HG02798 (cell line): ENCODE results near the gene PPP1R7.

Experiments
- ATAC-seq: cut with Tn5 transposase; IDR thresholded peaks from one replicate; pipeline ENCODE4 v1.9.1; 2021; ENCODE audit warnings: mild to moderate bottlenecking; ENCODE audit not compliant: unreplicated experiment, poor library complexity

The PPP1R7 gene

DNA sequence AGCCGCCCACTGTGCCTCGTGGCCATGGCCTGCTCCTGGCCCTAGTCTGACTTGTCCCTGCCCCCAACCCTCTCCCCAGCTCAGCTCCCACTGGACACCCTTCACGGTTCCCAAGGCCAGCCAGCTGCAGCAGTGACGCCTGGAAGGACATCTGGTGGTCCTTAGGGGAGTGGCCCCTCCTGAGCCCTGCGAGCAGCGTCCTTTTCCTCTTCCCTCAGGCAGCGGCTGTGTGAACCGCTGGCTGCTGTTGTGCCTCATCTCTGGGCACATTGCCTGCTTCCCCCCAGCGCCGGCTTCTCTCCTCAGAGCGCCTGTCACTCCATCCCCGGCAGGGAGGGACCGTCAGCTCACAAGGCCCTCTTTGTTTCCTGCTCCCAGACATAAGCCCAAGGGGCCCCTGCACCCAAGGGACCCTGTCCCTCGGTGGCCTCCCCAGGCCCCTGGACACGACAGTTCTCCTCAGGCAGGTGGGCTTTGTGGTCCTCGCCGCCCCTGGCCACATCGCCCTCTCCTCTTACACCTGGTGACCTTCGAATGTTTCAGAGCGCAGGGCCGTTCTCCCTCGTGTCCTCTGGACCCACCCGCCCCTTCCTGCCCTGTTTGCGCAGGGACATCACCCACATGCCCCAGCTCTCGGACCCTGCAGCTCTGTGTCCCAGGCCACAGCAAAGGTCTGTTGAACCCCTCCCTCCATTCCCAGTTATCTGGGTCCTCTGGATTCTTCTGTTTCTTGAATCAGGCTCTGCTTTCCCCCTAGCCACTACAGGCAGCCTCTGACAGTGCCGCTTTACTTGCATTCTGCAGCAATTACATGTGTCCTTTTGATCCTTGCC is 74.0 kb downstream of the PPP1R7 start:
- ATAC-seq: no peak

- ATAC-seq: no peak
Measured at GRCh38 chr2:241224851-241225438, 74.7 kb downstream of the PPP1R7 start.

- no peak for ATAC-seq
Measured at GRCh38 chr2:241225545-241225944, 75.3 kb downstream of the PPP1R7 start.

DNA sequence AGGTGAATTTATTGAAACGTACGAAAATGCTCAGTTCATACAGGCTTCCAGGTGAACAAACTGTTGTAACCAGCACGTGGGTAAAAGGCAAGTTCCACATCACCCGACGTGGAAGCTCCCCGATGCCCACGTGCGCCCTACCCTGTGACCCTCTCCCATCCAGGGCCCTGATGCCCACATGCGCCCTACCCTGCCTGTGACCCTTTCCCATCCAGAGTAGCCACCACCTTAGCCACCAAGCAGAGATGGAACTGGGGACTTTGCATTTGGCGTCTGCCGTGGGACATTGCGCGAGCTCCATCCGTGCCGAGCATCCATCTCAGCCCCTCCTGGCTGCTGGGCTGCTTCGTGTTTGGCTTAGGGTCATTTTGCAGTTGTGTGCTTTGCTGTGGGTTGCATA is 75.7 kb downstream of the PPP1R7 start:
- ATAC-seq: no peak

GRCh38 chr2:241226723-241227572 is 76.7 kb downstream of the PPP1R7 start:
- no peak for ATAC-seq

- ATAC-seq: no peak
Measured at GRCh38 chr2:241227594-241227993, 77.3 kb downstream of the PPP1R7 start.

DNA sequence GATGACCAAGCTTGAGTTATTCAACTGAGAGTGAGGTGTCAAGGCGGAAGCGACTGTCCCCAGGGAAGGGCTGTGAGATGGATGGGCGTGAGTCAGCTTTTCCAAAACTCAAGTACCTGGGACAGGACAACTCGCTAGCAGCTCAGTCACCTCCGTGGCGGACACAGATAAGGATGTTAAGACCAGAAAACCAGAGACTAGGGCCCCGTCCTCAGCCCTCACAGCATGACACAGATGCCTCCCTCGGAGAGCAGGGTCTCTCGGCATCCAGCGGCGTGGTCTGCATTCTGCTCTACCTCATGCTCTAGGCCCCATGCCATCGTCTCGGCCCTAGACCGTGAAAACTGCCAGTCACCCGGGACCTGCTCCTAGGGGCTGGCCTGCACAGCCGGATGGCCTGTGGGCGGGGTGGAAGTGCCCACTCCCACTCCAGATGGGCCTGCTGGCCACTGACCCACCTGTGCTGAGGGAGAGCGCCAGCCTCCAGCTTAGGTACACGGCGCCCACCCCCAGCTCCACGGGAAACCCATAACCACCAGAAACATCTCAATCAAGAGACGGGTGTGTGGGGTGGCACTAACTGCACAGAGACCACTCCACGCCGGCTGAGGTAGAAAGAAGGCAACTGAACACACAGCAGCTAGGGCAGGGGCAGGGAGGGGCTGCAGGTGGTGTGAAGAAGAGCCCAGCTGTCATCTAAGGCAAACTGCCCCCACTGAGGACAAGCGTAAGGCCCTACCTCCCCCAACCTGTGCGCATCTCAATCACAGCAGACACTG is 78.0 kb downstream of the PPP1R7 start:
- no peak for ATAC-seq

DNA sequence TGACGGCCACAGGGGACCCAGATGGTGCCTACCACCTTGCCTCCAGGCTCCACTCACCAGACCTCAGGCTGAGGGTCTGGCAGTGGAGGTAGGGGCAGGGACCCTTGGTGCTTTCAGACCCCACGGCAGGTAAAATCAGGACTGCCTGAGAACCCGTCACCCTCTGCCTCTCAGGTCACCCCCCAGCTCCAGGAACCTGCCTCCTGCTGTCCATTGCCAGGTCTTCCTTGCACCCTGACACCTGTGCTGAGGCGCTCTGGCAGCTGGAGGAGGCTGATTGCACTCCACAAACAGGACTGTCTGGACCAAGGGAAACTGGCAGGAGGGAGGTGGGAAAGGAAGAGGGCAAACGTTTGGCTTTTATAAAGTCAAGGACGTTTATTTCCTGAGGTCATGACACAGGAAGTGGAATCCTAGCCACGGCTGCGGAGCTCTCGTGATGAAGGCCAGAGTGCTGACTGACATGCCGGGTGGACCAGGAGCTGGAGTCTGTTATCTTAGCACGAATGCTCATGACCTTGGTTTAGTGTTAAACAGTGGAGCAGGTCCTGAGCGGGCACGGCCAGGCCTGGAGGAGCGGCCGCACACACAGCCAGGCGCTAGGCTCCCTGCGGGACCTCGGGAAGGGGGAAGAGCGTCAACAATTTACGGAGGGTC is 78.7 kb downstream of the PPP1R7 start:
- ATAC-seq: no peak

- ATAC-seq: no peak
Measured at GRCh38 chr2:241229563-241230401, 79.5 kb downstream of the PPP1R7 start.

GRCh38 chr2:241230435-241230834 is 80.2 kb downstream of the PPP1R7 start:
- no peak for ATAC-seq

- no peak for ATAC-seq
Measured at GRCh38 chr2:241232736-241233575, 82.7 kb downstream of the PPP1R7 start.
